Measurements from ENCODE around the gene PCGF5. TPM values are rescaled to one million over a fixed set of nuclear protein-coding genes. Genes with fewer than 3 reads are reported as not detected.
"Not testable (repeated sequence)": the region's sequence is repeated elsewhere in the genome, so short reads cannot be mapped to it uniquely, and the experiment has no call there.

The PCGF5 gene
- 10 to 100 TPM; 34.7 to 60.2 (median 51.2) TPM for polyA plus RNA-seq
- long read RNA-seq, donor 1, full-length matches to known transcripts: 23 of 33 reads
- long read RNA-seq, donor 1, partial matches to known transcripts: 10 of 33 reads
- long read RNA-seq, donor 1, other reads (novel, unspliced or antisense): 0 of 33 reads
- long read RNA-seq, donor 2, full-length matches to known transcripts: 14 of 14 reads
- long read RNA-seq, donor 2, partial matches to known transcripts: 0 of 14 reads
- long read RNA-seq, donor 2, other reads (novel, unspliced or antisense): 0 of 14 reads
- long read RNA-seq, donor 3, full-length matches to known transcripts: 13 of 18 reads
- long read RNA-seq, donor 3, partial matches to known transcripts: 5 of 18 reads
- long read RNA-seq, donor 3, other reads (novel, unspliced or antisense): 0 of 18 reads
- long read RNA-seq, donor 4: 0 reads
- long read RNA-seq, donor 5, full-length matches to known transcripts: 4 of 4 reads
- long read RNA-seq, donor 5, partial matches to known transcripts: 0 of 4 reads
- long read RNA-seq, donor 5, other reads (novel, unspliced or antisense): 0 of 4 reads
- long read RNA-seq, donor 6, full-length matches to known transcripts: 12 of 12 reads
- long read RNA-seq, donor 6, partial matches to known transcripts: 0 of 12 reads
- long read RNA-seq, donor 6, other reads (novel, unspliced or antisense): 0 of 12 reads
- long read RNA-seq, donor 7: 0 reads
- long read RNA-seq, donor 8, partial matches to known transcripts: 0 of 1 reads
- long read RNA-seq, donor 8, other reads (novel, unspliced or antisense): 0 of 1 reads
- long read RNA-seq, donor 9: 0 reads
- long read RNA-seq, donor 10, full-length matches to known transcripts: 10 of 10 reads
- long read RNA-seq, donor 10, partial matches to known transcripts: 0 of 10 reads
- long read RNA-seq, donor 10, other reads (novel, unspliced or antisense): 0 of 10 reads

DNA sequence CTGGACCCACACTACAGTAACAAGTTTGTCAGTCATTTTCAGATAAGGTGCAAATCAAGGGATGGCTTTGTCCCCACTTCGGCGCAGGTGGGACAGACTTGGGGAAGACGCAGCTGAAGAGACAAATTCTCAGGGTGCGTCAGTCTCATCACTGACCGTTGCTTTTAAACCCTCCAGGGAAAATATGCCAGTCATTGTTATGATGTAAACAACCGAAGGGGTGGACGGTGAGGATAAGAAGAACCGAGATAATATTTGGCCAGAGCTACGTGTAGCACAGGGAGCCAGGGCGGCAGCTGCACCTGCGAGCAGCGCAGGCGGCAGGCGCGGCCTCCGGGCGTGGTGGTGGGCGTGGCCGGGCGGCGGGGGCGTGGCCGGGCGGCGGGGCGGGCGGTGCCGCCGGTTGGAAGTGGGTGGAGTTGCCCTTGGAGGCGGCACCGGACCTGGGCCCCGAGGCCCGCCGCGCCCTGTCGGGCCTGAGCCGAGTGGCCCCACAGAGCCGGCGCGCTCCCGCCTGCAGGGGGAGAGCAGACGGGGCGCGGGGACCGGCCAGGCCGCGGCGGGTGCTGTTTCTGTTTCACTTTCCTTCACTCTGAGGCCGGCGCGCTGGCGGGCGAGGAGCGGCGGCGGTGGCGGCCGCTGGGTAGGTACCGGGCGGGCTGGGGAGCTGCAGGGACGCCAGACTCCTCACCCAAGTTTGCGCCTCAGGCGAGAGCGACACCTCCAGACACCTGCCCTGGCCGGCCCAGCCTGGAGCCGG, at the start of gene PCGF5:
Gene PCGF5, plus strand, starts transcription at position 470 of the 760 bp plus-strand sequence. CDS start 2,209 bp downstream, outside the sequence.
- Histone ChIP-seq H3K9me3 (ENCODE audit: control insufficient read depth in 2 of 2, insufficient read depth in 1 of 2, low read depth in 1 of 2, low read length in 1 of 2) (no peaks in the 10 kb centered on the region), H3K27ac (ENCODE audit: low read depth in 1 of 3, low read length in 2 of 3) (peak within 1 kb of the TSS; percentile 93 to 94 (median 94)), H3K27me3 (ENCODE audit: control insufficient read depth in 3 of 3, insufficient read depth in 3 of 3, low read length in 3 of 3) (no peaks in the 10 kb centered on the region), H3K4me1 (ENCODE audit: control insufficient read depth in 3 of 3, insufficient read depth in 2 of 3, low read depth in 1 of 3, low read length in 2 of 3) (peaks cover 7 to 18% (median 11%) of the 10 kb centered on the region in 3 donors), H3K4me3 (ENCODE audit: low read depth in 1 of 3, low read length in 3 of 3) (peak within 1 kb of the TSS; percentile 62 to 85 (median 74)), H3K36me3 (ENCODE audit: control insufficient read depth in 3 of 3, insufficient read depth in 2 of 3, low read depth in 1 of 3, low read length in 3 of 3) (no peaks in the 10 kb centered on the region)
- peak; percentile 95 to 96 for DNase-seq
- WGBS, 3 donors: 0 to 1% (median 1%) methylated on average over 42 to 66 of the region's 66 CpGs
- no peak for FAIRE-seq

DNA sequence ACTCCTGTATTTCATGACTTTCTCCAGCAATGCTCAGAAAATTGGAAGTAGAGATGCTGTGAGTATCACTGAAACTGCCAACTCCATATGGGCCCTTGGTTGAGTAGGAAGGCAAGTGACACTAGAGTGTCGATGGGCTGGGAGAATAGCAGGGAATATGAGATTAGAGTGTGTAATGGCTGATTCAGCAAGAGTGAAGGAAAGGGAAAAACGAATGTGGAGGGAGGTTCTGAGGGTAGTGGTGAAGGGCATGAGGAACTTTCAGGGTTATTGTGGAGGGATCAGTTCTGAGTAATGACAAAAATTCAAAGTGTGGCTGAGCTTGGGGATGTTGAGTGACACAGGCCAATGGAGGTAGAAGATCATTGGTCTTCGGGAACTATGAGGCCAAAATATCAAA, 49.0 kb upstream of the PCGF5 start:
- Histone ChIP-seq H3K27ac (ENCODE audit: low read depth in 1 of 3, low read length in 2 of 3) (no peak overlapping the region), H3K27me3 (ENCODE audit: control insufficient read depth in 3 of 3, insufficient read depth in 3 of 3, low read length in 3 of 3) (no peaks in the 10 kb centered on the region), H3K4me3 (ENCODE audit: low read depth in 1 of 3, low read length in 3 of 3) (no peak overlapping the region), H3K4me1 (ENCODE audit: control insufficient read depth in 3 of 3, insufficient read depth in 2 of 3, low read depth in 1 of 3, low read length in 2 of 3) (no peaks in the 10 kb centered on the region), H3K9me3 (ENCODE audit: control insufficient read depth in 2 of 2, insufficient read depth in 1 of 2, low read depth in 1 of 2, low read length in 1 of 2) (peaks cover 0 to 3% of the 10 kb centered on the region in 2 donors), H3K36me3 (ENCODE audit: control insufficient read depth in 3 of 3, insufficient read depth in 2 of 3, low read depth in 1 of 3, low read length in 3 of 3) (no peaks in the 10 kb centered on the region)
- DNase-seq: no peak
- 85 to 90% (median 86%) methylated on average over 3 of the region's 3 CpGs for WGBS, 3 donors
- no peak for FAIRE-seq

DNA sequence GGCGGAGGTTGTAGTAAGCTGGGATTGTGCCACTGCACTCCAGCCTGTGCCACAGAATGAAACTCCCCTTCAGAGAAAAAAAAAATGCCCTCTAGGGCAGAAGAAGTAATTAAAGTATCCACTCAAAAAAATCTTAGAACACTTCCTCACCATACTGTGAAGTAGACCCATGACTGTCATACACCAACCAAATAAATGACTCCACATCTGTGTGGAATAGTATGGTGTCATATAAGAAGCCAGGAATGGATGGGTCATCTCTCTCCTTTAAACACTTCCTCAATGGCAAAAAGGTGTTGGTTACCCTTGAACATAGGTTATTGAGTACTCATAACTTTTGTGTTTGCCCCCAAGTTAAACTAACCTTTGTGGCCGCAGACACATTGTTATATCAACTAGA, 48.1 kb upstream of the PCGF5 start:
- Histone ChIP-seq H3K36me3 (ENCODE audit: control insufficient read depth in 3 of 3, insufficient read depth in 2 of 3, low read depth in 1 of 3, low read length in 3 of 3) (no peaks in the 10 kb centered on the region), H3K9me3 (ENCODE audit: control insufficient read depth in 2 of 2, insufficient read depth in 1 of 2, low read depth in 1 of 2, low read length in 1 of 2) (peaks cover 0 to 3% of the 10 kb centered on the region in 2 donors), H3K4me1 (ENCODE audit: control insufficient read depth in 3 of 3, insufficient read depth in 2 of 3, low read depth in 1 of 3, low read length in 2 of 3) (no peaks in the 10 kb centered on the region), H3K27ac (ENCODE audit: low read depth in 1 of 3, low read length in 2 of 3) (no peak overlapping the region), H3K27me3 (ENCODE audit: control insufficient read depth in 3 of 3, insufficient read depth in 3 of 3, low read length in 3 of 3) (no peaks in the 10 kb centered on the region), H3K4me3 (ENCODE audit: low read depth in 1 of 3, low read length in 3 of 3) (no peak overlapping the region)
- 98 to 100% (median 100%) methylated on average over 2 of the region's 2 CpGs for WGBS, 3 donors
- DNase-seq (no peak), FAIRE-seq (no peak)

DNA sequence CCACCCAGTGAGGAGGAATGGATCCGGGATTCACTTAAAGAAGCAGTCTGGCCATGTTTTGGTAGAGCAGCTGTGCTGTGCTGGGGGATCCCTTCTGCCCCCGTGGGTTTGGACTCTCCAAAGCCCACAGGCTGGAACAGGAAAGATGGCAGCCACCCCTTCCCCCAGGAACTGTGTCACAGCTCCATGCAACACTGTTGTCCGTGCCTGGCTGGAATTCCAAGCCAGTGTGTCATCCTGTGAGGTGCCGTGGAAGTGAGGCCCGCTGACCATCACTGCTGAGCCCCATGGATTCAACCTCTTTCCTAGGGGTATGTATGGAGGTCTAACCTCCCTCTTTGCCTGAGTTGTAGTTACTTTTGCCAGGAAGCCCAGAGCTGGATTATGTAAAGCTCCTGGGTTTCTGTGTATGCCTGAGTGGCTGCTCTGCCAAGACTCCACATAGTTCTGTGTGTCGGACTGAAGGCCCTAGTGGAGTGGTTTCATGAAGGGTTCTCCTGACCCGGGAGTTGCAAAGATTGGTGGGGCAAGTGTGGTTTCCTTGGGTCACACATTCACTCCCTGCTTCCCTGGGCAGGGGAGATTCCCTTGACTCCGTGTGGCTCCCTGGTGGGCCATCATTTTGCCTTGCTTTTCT, 35.1 kb upstream of the PCGF5 start:
- DNase-seq: no peak
- H3K27ac ChIP-seq (ENCODE audit: low read depth in 1 of 3, low read length in 2 of 3): no peak overlapping the region
- no peaks in the 10 kb centered on the region for H3K27me3 ChIP-seq (ENCODE audit: control insufficient read depth in 3 of 3, insufficient read depth in 3 of 3, low read length in 3 of 3)
- WGBS, 3 donors: 91 to 97% (median 95%) methylated on average over 8 of the region's 8 CpGs
- H3K36me3 ChIP-seq (ENCODE audit: control insufficient read depth in 3 of 3, insufficient read depth in 2 of 3, low read depth in 1 of 3, low read length in 3 of 3): peaks cover 0 to 3% (median 2%) of the 10 kb centered on the region in 3 donors
- no peaks in the 10 kb centered on the region for H3K9me3 ChIP-seq (ENCODE audit: control insufficient read depth in 2 of 2, insufficient read depth in 1 of 2, low read depth in 1 of 2, low read length in 1 of 2)
- peaks cover 0 to 3% (median 0%) of the 10 kb centered on the region in 3 donors for H3K4me1 ChIP-seq (ENCODE audit: control insufficient read depth in 3 of 3, insufficient read depth in 2 of 3, low read depth in 1 of 3, low read length in 2 of 3)
- no peak overlapping the region for H3K4me3 ChIP-seq (ENCODE audit: low read depth in 1 of 3, low read length in 3 of 3)
- no peak for FAIRE-seq

DNA sequence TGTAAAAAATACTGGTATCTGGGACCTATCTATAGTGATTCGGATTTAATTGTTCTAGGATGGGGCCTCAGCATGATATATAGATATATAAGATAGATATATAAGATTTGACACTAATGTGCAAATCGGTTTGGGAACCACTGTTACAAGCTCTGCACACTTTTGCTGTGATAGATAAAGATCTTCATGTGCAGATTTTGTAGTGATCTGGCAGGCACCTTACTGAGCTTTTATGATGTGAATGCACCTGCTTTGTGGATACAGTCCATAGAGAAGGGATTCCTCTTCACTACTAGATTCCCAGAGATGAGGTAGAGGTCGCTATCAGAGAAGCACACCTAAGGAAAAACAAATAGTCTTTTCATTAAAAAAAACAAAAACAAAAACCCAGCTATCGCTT, 33.3 kb upstream of the PCGF5 start:
- no peak for FAIRE-seq
- Histone ChIP-seq H3K27ac (ENCODE audit: low read depth in 1 of 3, low read length in 2 of 3) (no peak overlapping the region), H3K36me3 (ENCODE audit: control insufficient read depth in 3 of 3, insufficient read depth in 2 of 3, low read depth in 1 of 3, low read length in 3 of 3) (peaks cover 0 to 3% (median 2%) of the 10 kb centered on the region in 3 donors), H3K27me3 (ENCODE audit: control insufficient read depth in 3 of 3, insufficient read depth in 3 of 3, low read length in 3 of 3) (no peaks in the 10 kb centered on the region), H3K9me3 (ENCODE audit: control insufficient read depth in 2 of 2, insufficient read depth in 1 of 2, low read depth in 1 of 2, low read length in 1 of 2) (no peaks in the 10 kb centered on the region), H3K4me3 (ENCODE audit: low read depth in 1 of 3, low read length in 3 of 3) (no peak overlapping the region), H3K4me1 (ENCODE audit: control insufficient read depth in 3 of 3, insufficient read depth in 2 of 3, low read depth in 1 of 3, low read length in 2 of 3) (peaks cover 0 to 7% (median 0%) of the 10 kb centered on the region in 3 donors)
- DNase-seq: no peak
- 87 to 92% (median 91%) methylated on average over 4 of the region's 4 CpGs for WGBS, 3 donors

DNA sequence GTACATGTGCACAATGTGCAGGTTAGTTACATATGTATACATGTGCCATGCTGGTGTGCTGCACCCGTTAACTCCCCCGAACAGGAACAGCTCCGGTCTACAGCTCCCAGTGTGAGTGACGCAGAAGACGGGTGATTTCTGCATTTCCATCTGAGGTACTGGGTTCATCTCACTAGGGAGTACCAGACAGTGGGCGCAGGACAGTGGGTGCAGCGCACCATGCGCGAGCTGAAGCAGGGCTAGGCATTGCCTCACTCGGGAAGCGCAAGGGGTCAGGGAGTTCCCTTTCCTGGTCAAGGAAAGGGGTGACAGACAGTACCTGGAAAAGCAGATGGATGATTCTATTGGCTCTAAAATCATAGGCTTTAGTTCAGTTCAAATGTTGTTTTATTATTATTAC, 32.5 kb upstream of the PCGF5 start:
- H3K9me3 ChIP-seq (ENCODE audit: control insufficient read depth in 2 of 2, insufficient read depth in 1 of 2, low read depth in 1 of 2, low read length in 1 of 2); FAIRE-seq; H3K27ac ChIP-seq (ENCODE audit: low read depth in 1 of 3, low read length in 2 of 3); H3K4me1 ChIP-seq (ENCODE audit: control insufficient read depth in 3 of 3, insufficient read depth in 2 of 3, low read depth in 1 of 3, low read length in 2 of 3); H3K4me3 ChIP-seq (ENCODE audit: low read depth in 1 of 3, low read length in 3 of 3); H3K27me3 ChIP-seq (ENCODE audit: control insufficient read depth in 3 of 3, insufficient read depth in 3 of 3, low read length in 3 of 3); H3K36me3 ChIP-seq (ENCODE audit: control insufficient read depth in 3 of 3, insufficient read depth in 2 of 3, low read depth in 1 of 3, low read length in 3 of 3); DNase-seq: not testable (repeated sequence)
- 87 to 89% (median 88%) methylated on average over 11 of the region's 11 CpGs for WGBS, 3 donors

DNA sequence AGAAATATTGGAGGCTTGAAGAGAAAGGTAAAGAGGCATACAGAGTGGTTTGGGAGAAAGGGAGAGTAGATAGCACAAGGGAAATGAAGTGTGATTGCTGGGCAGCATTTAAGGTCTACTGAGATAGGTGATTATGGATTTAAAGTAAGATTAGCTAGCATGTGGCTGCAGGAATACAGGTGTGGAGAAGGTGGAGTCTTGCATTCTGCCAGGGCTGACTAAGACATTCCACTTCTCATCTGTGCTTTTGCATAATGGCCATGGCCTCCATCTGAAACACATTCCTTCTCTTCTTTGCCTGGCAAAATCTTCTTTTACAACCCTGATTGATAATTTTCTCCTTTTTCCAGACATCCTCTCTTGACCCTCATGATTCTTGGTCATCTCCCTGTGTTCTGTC, 31.6 kb upstream of the PCGF5 start:
- FAIRE-seq: no peak

More for the DNA sequence above, 31.6 kb upstream of the PCGF5 start:
- no peak overlapping the region for H3K27ac ChIP-seq (ENCODE audit: low read depth in 1 of 3, low read length in 2 of 3)
- peaks cover 0 to 3% (median 3%) of the 10 kb centered on the region in 3 donors for H3K36me3 ChIP-seq (ENCODE audit: control insufficient read depth in 3 of 3, insufficient read depth in 2 of 3, low read depth in 1 of 3, low read length in 3 of 3)
- no peak overlapping the region for H3K4me3 ChIP-seq (ENCODE audit: low read depth in 1 of 3, low read length in 3 of 3)
- no peaks in the 10 kb centered on the region for H3K9me3 ChIP-seq (ENCODE audit: control insufficient read depth in 2 of 2, insufficient read depth in 1 of 2, low read depth in 1 of 2, low read length in 1 of 2)
- no peak for DNase-seq
- peaks cover 0 to 7% (median 0%) of the 10 kb centered on the region in 3 donors for H3K4me1 ChIP-seq (ENCODE audit: control insufficient read depth in 3 of 3, insufficient read depth in 2 of 3, low read depth in 1 of 3, low read length in 2 of 3)
- H3K27me3 ChIP-seq (ENCODE audit: control insufficient read depth in 3 of 3, insufficient read depth in 3 of 3, low read length in 3 of 3): no peaks in the 10 kb centered on the region
